Stimulated activated CD8-positive, alpha-beta memory T cell treated with anti-CD3 and anti-CD28 coated beads, Interleukin-15, amount 100 ng/mL, for 4 hours (primary cell): Measurements from ENCODE around the gene SORCS2.

ENCODE experiments used
- DNase-seq, 2 donors: peaks; one replicate each; pipeline ENCODE4 v3.0.0-alpha.2; 2020; ENCODE audit warnings: low read depth in 2 of 2

Gene SORCS2

DNA sequence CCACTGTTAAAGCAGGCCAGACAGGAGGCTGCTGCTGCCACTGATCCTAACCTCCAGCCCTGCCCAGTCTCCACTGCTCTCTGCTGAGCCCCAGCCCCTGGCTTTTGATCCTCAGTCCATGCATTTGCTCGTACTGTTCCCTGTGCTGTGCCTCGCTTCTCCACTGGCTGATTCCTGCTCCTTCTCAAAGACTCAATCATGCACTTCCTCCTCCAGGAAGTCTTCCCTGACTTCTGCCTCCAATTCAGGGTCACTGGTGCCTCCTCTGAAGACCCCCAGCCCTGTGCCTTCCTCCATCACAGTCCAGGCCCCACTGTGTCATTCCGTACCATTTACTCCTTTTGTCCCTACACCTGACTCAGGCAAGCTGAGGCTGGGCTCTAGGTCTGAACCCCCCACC, 473.0 kb downstream of the SORCS2 start:
- DNase-seq: no peak

DNA sequence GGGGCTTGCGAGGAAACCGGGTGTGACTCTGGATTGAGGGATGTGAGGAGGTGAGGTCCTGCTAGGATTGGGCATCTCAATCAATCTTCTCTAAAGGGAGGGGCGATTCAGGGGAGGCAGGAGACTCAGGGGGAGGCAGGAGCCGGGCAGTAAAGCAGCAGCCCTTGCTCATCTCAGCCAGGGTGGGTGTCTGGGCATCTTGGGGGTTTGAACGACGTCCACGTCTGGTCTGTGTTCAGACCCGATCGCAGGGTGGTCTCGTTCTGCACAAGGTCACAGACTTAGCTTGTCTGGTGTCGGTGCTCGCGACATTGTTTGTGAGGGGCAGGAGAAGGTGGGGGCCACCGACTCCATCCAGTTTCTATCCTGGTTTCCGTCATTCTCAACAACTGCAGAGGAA, 473.7 kb downstream of the SORCS2 start:
- DNase-seq: no peak

DNA sequence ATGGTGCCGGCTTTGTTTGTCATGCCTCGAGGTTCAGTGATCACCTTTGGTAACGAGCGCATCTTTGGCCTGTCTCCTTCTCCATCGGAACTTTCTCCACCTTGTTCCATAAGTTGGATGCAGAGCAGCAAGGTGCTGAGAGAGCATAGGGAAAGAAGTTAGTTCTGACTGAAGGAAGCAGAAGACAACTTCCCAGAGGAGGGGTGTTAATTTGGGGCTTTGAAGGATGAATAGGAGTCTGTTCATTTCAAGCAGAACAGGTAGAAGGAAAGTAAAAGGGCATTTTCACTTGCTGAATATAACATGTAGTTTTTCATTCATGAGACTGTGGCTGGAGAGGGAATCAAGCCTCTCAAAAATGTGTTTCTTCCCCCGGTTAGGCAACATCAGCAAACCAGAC, 474.4 kb downstream of the SORCS2 start:
- no peak for DNase-seq

DNA sequence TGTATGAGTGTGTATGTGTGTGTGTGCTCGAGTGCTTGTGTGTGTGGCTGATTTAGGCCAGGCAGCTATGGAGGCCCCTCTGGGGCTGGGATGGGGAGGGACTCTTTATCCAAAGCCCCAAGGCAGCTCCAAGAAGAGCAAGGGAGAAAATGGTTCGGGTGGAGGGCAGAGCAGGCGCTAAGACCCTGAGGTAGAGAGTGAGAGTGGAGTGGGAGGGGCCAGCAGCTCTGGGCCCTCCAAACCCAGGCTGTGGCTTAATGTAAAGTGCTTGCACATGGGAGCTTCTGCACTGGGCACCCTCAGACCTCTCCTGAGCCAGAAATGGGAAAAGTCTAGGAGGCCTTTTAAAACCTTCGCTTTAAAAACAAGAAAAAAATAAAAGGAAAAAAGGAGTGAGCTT, 475.9 kb downstream of the SORCS2 start:
- no peak for DNase-seq

DNA sequence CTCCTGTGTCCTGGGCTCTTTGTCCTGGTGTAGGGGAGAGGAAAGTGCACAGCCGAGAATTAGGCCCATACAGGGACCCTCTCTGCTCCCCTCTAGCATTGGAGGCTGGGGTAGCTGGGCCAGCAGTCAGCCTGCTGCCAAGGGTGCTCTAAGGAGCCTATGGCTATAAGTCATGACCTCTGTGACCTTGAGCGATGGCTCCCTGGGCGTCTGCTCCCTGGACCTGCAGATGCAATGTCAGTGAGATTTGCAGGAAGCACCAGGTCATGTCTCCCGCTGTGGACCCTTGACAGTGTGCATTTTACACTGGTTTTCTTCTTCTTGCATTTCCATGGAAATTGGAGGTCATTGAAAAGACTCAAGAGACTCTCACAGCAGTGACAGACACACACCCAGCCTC, 476.5 kb downstream of the SORCS2 start:
- no peak for DNase-seq

DNA sequence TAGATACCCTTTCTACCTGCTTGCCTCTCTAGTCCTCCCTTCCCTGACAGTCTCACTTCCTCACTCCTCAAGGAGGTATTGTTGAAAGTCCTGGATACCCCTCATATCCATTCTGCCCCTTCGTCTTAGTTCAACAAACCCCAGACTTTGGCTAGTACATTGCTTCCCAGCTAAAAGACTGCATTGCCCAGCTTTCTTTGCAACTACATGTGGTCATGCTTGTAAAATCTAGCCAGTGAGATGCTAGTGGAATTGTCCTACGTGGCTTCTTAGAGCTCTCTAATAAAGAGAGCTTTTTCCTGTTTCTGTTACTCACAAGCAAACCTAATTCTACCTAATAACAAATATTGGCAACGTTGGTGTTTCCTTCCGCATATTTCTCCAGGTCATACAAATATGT, 480.3 kb downstream of the SORCS2 start:
- DNase-seq: no peak

DNA sequence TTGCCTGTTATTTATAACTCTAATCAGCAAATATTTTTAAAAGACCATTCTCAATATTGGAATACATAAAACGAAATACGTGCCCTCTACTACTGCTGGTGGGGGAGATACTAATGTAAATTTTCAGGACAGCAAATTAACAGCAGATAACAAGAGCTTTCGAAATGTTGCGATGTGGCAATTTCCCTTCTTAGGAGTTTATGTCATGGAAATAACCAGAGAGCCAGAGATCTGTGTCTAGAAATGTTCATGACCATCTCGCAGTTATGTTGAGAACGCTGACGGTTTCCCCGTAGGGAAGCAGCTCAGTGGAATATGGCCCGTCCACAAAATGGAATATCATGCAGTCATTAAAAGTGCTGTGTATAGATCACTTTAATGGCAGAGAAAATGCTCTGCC, 480.8 kb downstream of the SORCS2 start:
- DNase-seq: no peak

DNA sequence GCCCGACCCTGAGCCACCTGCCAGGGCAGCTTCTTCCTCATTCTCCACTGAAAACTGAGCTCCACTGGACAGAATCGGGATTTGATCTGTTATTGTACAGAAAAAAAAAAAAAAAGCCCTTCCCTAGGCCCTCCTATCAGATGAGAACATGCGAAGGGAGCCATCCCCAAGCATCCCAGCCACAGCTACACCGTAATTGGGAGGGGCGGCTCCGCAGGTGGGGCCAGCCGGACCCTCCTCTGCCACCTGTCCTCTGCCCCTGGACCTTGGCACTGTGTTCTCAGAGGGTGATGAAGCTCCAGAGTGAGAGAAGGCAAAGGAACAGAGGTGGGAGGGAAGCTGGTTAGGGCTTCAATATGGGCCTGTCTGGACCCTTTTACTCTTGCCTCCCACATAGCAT, 482.4 kb downstream of the SORCS2 start:
- no peak for DNase-seq

DNA sequence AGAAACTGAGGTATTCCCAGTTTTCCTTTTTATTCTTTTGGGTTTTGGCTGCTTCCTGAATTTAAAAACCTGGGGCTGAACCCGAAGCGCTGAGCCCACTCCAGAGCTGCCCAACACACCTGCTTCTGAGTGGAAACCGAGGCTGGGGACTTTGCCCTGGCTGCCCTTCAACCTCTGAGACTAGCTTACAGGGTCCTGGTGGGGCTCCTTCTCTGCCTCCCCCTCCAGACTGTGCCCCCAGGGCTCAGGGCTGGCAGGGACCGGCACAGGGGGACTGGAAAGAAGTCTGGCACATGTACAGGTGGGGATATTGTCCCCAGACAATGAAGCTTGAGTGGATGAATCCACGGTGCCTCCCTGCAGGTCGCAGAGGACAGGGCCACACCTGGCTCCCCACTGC, 482.8 kb downstream of the SORCS2 start:
- no peak for DNase-seq

DNA sequence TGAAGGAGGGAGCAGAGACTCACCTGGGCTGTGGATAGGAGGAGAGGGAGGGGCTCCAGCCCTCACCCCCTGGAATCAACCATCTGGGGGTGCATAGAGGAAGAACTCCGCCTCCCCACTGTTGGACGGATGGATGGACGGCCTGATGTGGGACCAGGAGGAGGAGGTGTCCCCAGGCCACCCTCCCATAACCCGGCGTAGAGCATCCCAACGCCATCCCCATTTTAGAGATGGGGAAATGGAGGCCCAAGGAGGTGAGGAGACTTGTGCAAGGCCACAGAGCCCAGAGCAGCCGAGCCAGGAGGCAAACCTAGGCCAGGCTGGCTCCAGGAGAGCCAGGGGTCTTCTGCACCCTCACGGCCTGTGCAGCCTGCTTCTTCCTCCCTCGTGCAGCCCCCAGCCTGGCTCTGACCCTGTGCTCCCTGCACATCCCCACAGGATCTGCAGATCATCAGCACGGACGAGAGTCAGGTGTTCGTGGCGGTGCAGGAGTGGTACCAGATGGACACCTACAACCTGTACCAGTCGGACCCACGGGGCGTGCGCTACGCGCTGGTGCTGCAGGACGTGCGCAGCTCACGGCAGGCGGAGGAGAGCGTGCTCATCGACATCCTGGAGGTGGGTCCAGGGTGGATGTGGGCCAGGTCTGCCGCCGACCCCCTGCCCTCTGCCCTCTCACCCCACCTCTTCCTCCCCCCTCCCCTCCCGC, 483.4 kb downstream of the SORCS2 start:
- no peak for DNase-seq

DNA sequence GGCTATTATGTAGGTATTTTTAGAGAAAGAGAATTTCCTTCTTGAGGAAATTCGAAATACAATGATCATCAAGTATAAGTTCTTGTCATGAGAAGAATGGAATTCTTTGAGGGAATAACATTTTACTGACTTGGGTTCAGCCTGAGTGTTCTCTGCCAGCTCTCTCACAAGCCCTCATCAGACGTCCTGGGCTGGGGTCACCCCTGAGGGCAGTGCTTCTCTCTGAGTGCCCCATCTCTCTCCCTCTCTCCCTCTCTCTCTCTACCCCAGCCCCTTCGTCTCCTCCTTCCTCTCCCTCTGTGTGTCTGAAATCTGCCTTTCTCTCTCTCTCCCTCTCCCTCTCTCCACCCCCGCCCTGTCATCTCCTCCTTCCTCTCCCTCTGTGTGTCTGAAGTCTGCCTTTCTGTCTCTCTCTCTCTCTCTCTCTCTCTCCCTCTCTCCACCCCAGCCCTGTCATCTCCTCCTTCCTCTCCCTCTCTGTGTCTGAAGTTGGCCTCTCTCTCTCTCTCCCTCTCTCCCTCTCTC, 484.1 kb downstream of the SORCS2 start:
- no peak for DNase-seq

DNA sequence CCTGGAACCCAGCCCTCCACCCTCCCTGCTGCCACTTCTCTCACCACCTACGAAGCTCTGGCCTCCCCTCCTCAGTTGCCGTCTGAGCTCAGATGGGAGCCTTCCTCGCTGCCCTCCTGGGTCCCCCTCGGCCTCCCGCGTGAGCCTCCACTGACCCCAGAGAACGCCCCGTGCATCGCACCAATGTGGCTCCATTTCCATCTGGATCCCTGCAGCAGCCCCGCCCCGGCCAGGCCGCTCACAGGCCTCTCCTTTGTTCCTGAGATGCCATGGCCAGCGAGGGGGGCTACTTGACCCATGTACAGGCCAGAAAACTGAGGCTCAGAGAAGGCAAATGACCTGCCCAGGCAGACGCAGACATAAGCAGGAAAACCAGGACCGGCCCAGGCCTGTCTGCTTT, 484.7 kb downstream of the SORCS2 start:
- DNase-seq: no peak

DNA sequence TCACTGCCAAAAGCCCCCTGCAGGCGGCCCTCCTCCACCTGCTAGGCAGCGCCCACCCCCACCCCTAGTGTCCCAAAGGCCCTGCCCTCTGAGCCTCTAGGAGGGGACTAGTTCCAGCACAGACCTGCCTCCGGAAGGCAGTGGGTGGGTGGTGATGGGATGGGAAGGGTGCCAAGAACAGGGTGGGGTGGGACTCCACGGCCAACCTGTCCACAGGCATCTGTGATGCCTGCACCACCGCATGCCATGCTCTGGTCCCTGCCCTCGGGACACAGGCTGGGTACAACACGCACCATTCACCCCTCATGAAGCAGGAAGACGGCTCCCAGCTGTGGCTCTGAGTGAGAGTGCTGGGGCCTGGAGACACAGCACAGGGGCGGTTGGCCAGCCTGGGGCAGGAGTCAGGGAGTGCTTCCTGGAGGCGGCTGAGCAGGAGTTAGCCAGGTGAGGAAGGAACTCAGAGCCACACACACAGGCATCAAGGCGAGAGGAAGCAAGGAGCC, 485.5 kb downstream of the SORCS2 start:
- no peak for DNase-seq

DNA sequence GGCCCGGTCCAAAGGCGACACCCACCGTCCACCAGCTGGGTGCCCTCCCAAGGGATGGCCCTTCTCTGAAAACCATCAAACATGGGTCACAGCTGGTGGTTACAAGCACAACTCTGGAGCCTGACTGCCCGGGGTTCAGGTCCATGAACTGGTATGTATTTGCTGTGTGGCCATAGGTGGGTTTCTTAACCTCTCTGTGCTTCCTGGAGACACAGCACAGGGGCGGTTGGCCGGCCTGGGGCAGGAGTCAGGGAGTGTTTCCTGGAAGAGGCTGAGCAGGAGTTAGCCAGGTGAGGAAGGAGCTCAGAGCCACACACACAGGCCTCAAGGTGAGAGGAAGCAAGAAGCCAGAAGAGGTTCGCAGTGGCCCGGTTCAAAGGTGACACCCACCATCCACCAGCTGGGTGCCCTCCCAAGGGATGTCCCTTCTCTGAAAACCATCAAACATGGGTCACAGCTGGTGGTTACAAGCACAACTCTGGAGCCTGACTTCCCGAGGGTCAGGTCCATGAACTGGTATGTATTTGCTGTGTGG, 486.0 kb downstream of the SORCS2 start:
- DNase-seq: no peak

DNA sequence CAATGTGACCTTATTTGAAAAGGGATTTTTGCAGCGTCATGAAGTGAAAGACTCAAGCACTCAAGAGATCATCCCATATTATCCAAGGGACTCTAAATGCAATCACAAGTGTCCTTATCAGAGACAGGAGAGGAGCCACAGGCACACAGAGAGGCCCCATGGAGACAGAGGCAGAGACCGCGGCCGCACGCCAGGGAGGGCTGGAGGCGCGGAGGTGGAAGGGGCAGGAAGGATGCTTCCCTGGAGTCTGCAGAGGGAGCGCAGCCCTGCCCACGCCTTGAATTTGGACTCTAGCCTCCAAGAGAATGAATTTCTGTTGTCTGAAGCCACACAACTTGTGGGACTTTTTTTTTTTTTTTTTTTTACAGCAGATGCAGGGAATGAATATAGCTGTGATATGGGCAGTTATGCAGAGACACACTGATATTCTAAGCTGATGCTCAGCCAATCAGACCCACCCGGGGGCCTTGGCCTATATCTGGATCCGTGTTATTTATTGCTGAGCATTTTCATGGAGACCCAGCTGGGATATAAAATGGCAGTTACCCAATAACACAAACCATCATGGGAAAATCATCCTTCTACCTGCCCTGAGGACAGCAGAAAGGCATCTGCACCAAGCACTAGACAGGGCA, 487.2 kb downstream of the SORCS2 start:
- no peak for DNase-seq

DNA sequence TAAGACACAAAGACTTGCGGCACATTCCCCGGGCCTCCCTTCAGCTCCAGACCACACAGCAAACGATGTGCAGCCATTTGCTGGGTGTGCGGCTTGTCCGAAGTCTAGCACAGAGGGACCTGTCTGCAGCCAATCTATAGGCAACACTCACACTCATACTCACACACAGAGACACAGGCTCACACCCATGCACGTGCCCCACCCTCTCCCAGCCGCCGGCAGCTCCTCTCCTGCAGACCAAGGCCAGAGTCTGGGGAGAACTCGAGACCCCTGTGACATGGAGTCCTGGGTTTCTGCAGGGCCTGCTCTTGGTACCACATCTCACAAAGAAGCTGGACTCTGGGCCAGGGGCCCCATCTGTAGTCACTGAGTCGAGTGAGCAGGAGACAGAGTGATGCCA, 487.8 kb downstream of the SORCS2 start:
- no peak for DNase-seq

DNA sequence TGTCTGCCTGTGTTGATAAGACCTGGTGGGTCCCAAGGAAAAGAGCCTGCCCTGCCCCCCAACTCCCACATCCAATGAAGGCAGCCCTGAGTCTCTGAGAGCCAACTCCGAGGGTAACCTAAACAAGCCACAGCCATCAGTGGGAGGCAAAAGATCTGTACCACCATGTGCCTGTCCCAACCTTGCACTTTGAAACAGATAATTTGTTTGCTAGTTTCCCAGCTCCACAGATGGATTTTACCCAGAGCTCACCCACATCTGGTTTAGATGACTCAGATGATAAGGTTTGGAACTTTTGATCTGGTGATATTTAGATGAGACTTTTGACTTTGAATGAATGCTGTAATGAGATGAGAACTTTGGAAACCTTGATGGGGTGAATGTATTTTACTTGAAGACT, 488.4 kb downstream of the SORCS2 start:
- DNase-seq: no peak

DNA sequence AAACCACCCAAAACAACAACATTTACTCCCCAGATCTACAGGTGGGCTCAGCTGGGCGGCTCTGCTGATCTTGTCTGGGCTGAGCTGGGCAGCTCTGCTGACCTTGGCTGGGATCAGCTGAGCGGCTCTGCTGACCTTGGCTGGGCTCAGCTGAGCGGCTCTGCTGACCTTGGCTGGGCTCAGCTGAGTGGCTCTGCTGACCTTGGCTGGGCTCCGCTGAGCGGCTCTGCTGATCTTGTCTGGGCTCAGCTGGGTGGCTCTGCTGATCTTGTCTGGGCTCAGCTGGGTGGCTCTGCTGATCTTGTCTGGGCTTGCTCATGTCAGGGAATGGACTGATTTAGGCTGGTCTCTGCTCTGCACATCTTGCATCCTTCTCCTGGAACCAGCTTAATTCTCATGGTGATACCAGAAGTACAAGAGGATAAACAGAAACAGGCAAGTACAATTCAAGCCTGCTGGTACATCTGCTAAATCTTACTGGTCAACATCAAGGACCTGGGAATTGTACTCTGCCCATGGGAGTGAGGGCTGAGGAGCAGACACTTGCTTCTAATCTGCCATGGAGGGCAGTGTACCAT, 490.9 kb downstream of the SORCS2 start:
- no peak for DNase-seq

DNA sequence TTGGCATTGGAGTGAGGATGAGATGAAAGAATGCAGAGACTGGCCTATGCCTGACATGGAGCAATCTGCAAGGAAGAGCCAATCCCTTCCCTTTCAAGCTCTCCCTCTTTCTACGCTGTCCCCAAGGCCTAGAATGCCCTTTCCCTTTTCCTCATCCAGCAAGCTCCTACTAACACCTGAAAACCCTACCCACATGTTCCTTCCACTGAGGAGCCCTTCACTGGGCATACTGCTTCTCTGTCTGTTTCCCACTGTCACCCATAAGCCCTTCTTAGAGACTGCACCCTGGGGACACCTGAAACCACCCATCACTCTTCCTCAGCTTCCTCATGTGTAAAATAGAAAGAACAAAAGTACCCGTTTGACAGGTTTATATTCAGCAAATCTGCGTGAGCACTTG, 492.0 kb downstream of the SORCS2 start:
- DNase-seq: no peak

DNA sequence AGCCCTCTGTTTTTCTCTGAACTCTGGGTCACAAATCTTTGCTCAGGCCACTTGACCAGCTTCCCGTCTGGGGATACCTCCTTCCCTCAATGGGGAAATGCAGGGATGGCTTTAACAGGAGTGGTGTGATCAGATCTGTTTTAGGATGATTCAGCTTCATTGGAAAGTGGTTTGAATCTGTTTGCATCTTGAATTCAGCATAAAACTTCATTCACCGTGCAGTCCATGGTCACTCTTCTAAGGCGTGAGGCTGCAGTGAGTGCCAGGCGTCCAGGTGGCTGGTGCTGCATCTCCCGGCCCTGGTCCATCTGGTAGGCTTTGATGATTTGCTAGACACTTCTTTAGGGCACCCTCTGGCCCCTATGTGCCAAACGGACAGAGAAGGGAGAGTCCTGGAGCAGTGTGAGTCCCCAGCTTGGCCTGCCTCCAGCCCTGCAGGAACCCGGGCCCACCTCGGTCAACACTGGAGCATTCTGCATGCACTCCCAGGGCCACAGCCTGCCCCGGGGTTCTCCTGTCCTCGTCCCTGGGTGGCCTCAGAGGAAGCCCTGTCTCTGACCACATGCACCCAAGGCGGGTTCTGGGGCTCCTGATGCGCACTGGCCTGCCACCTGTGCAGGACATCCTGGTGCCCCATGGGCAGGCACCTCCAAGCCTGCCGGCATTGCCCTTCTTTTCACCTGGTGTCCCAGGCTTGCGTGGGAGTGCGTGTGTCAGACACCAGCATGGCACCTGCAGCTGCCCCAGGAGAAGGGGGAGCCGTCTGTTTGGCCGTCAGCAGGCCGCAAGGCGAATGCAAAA, 493.9 kb downstream of the SORCS2 start:
- no peak for DNase-seq

DNA sequence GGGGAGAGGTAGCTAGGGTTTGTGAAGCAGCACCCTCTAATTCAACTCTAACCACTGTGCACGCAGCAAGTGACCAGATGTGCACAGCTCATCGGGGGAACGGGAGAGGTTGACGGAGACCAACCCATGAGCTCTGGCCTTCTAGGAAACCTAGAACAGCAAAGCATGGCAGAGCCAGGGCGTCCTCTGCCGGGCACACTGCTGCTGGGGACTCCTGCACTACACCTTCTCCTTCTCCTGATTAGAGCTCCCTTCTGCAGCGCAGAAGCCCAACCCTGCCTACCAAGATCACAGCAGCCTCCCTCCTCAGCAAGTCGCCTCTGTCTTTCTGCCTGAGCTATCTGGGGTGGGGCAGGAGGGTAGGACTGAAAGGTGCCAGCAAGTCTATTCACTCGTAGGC, 494.7 kb downstream of the SORCS2 start:
- no peak for DNase-seq

DNA sequence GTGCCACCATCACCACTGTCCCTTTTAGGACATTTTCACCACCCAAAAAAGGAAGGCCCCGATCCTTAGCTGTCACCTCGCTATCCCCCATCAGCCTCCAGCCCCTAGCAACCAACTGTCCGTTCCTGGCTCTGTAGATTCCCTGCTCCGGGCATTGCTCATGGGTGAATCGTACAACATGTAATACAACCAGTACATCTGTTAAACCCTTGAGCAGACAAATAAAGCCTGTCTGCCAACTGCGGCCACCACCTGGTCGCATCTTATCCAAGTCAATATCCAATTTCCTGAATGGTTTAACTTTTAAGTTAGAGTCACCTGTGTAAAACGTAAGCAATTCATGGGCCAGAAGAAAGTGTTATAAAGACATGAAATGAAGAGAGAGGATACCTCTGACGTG, 495.5 kb downstream of the SORCS2 start:
- no peak for DNase-seq
